K562 (cell line): ENCODE results near the gene TBC1D5. TPM values are rescaled to one million over a fixed set of nuclear protein-coding genes. Genes with fewer than 3 reads are reported as not detected.

Experiments
- BACH1 ChIP-seq: fragments of 200-800 bp; sonication (Bioruptor generic); IDR thresholded peaks from 2 replicates; pipeline ENCODE4 v1.6.1; 2016; ENCODE audit warnings: missing genetic modification characterization, missing compliant biosample characterization
- CREB1 ChIP-seq, 2 experiments: sonication (generic) in 1 of 2; formaldehyde crosslinking in 1 of 2; IDR thresholded peaks; 2 replicates each; pipeline versions ENCODE4 v1.6.1 to v1.8.0; 2012 to 2022; ENCODE audit warnings: inconsistent platforms in 1 of 2, mild to moderate bottlenecking in 1 of 2, missing genetic modification reagents in 1 of 2, moderate library complexity in 1 of 2
- E2F3 ChIP-seq: fragments of 250-450 bp; sonication (Bioruptor Pico); IDR thresholded peaks from 2 replicates; pipeline ENCODE4 v1.4.0; 2020; ENCODE audit warnings: mild to moderate bottlenecking
- ETV1 ChIP-seq: fragments of 450-650 bp; conservative IDR thresholded peaks from 2 replicates; pipeline ENCODE4 v1.6.1; 2016; ENCODE audit warnings: missing genetic modification characterization, control low read depth, low read depth, missing compliant biosample characterization
- FOXK2 ChIP-seq, 2 experiments: fragments of 450-650 bp; IDR thresholded peaks in 1 of 2; conservative IDR thresholded peaks in 1 of 2; 2 replicates each; pipeline ENCODE4 v1.6.1; 2016; ENCODE audit warnings: low read depth in 2 of 2, mild to moderate bottlenecking in 1 of 2
- HOXB6 ChIP-seq: fragments of 250-450 bp; sonication (Bioruptor Pico); IDR thresholded peaks from 2 replicates; pipeline ENCODE4 v1.5.1; 2022; ENCODE audit warnings: mild to moderate bottlenecking, borderline replicate concordance
- KLF13 ChIP-seq: fragments of 450-650 bp; IDR thresholded peaks from 2 replicates; pipeline ENCODE4 v1.6.1; 2016; ENCODE audit warnings: missing genetic modification characterization, low read depth, mild to moderate bottlenecking, missing compliant biosample characterization, moderate library complexity, borderline replicate concordance
- MEIS2 ChIP-seq: fragments of 450-650 bp; IDR thresholded peaks from 2 replicates; pipeline ENCODE4 v1.6.1; 2014; ENCODE audit warnings: mild to moderate bottlenecking; ENCODE audit not compliant: partially characterized antibody
- MTA3 ChIP-seq: fragments of 450-650 bp; formaldehyde crosslinking; IDR thresholded peaks from 2 replicates; pipeline ENCODE4 v1.6.1; 2017; ENCODE audit warnings: mild to moderate bottlenecking, borderline replicate concordance
- OTX1 ChIP-seq: fragments of 450-650 bp; formaldehyde crosslinking; IDR thresholded peaks from 2 replicates; pipeline ENCODE4 v1.4.0; 2022; ENCODE audit warnings: mild to moderate bottlenecking
- PPARD ChIP-seq: fragments of 250-450 bp; sonication (Bioruptor Pico); IDR thresholded peaks from 2 replicates; pipeline ENCODE4 v1.8.0; 2022; ENCODE audit warnings: inconsistent platforms, mild to moderate bottlenecking, moderate library complexity
- RAD21 ChIP-seq, 2 experiments: fragments of 250-450 bp in 1 of 2; fragments of 450-650 bp in 1 of 2; sonication (Bioruptor Pico) in 1 of 2; formaldehyde crosslinking in 1 of 2; IDR thresholded peaks in 1 of 2; conservative IDR thresholded peaks in 1 of 2; 2 replicates each; pipeline versions ENCODE4 v1.4.0 to v1.8.0; 2020 to 2022; ENCODE audit warnings: mild to moderate bottlenecking in 2 of 2, moderate library complexity in 1 of 2
- RCOR1 ChIP-seq, 2 experiments: IDR thresholded peaks; 2 replicates each; pipeline ENCODE4 v1.6.1; 2012; ENCODE audit warnings: low read depth in 2 of 2, low read length in 2 of 2, borderline replicate concordance in 1 of 2, improper control_type of control experiment in 1 of 2
- SAP30 ChIP-seq: fragments of 200-600 bp; sonication (generic); IDR thresholded peaks from 2 replicates; pipeline ENCODE4 v1.6.1; 2012; ENCODE audit warnings: borderline replicate concordance, low read depth, mild to moderate bottlenecking, moderate library complexity, low read length, control low read depth, inconsistent platforms; ENCODE audit not compliant: insufficient read depth, poor library complexity, severe bottlenecking
- SPI1 ChIP-seq: IDR thresholded peaks from 2 replicates; pipeline ENCODE4 v1.6.1; 2011; ENCODE audit warnings: low read depth, low read length, control low read depth, borderline replicate concordance
- TAF15 ChIP-seq: fragments of 200-400 bp; formaldehyde crosslinking; IDR thresholded peaks from 2 replicates; pipeline ENCODE4 v1.6.1; 2017; ENCODE audit warnings: mild to moderate bottlenecking, low read depth, low read length, moderate library complexity
- ZBTB17 ChIP-seq: fragments of 450-650 bp; formaldehyde crosslinking; IDR thresholded peaks from 2 replicates; pipeline ENCODE4 v1.4.0; 2020; ENCODE audit warnings: mild to moderate bottlenecking
- ZC3H4 ChIP-seq: sonication (generic); formaldehyde crosslinking; IDR thresholded peaks from 2 replicates; pipeline ENCODE4 v1.9.0; 2021; ENCODE audit warnings: missing genetic modification reagents, borderline replicate concordance
- ZFP36 ChIP-seq: fragments of 150-350 bp; IDR thresholded peaks from 2 replicates; pipeline ENCODE4 v1.6.1; 2018; ENCODE audit warnings: low read length, low read depth; ENCODE audit not compliant: partially characterized antibody
- ZKSCAN1 ChIP-seq: fragments of 150-350 bp; IDR thresholded peaks from 2 replicates; pipeline ENCODE4 v1.6.1; 2016; ENCODE audit warnings: low read depth, low read length
- ZNF253 ChIP-seq: fragments of 250-450 bp; sonication (Bioruptor Pico); conservative IDR thresholded peaks from 2 replicates; pipeline ENCODE4 v1.6.1; 2021; ENCODE audit warnings: mild to moderate bottlenecking
- polyA plus RNA-seq, 8 experiments: library from polyadenylated mRNA; depleted of rRNA in 4 of 8; stranded (reverse) in 5 of 8; unstranded in 3 of 8; fragments of >200 nt; fragmentation: Nextera tagmentation in 2 of 8; fragmentation: Illumina TruSeq in 1 of 8; extraction: Ambion mirVana in 2 of 8; extraction: Trizol in 1 of 8; gene quantifications; 2 replicates each; pipeline versions ENCODE4 v1.2.1 to v1.2.3, GENCODE V29; 2011 to 2014; ENCODE audit warnings: inconsistent platforms in 1 of 8, missing spikeins in 1 of 8
- total RNA-seq, 7 experiments: library from RNA; depleted of rRNA in 6 of 7; stranded (reverse); fragments of >200 nt in 6 of 7; fragmentation: Illumina TruSeq in 2 of 7; extraction: Trizol in 2 of 7; gene quantifications; 2 replicates each; pipeline versions ENCODE4 v1.2.1 to v1.2.3, GENCODE V29; 2011 to 2021; ENCODE audit warnings: low replicate concordance in 1 of 7
- TF ChIP-seq, protein P1 (sequence below): fragments of 250-450 bp; sonication (Bioruptor Pico); IDR thresholded peaks from 2 replicates; pipeline ENCODE4 v1.5.0; 2022; ENCODE audit warnings: mild to moderate bottlenecking
- TF ChIP-seq, protein P2 (sequence below), 2 experiments: IDR thresholded peaks; 2 replicates each; pipeline ENCODE4 v1.6.1; 2011; ENCODE audit warnings: borderline replicate concordance in 1 of 2, control low read depth in 1 of 2, low read depth in 1 of 2, low read length in 1 of 2, mild to moderate bottlenecking in 1 of 2, mixed read lengths in 1 of 2, moderate library complexity in 1 of 2; ENCODE audit not compliant: insufficient read depth in 1 of 2, insufficient read length in 1 of 2, poor library complexity in 1 of 2, severe bottlenecking in 1 of 2; ENCODE audit errors: extremely low read depth in 1 of 2

Gene TBC1D5
- total and polyA plus RNA-seq, 9 of the 15 experiments (the other 6 are each of a cell fraction or from before 2014, with no cell fraction given), result 2.9 to 38.1 (median 25.6) TPM

DNA sequence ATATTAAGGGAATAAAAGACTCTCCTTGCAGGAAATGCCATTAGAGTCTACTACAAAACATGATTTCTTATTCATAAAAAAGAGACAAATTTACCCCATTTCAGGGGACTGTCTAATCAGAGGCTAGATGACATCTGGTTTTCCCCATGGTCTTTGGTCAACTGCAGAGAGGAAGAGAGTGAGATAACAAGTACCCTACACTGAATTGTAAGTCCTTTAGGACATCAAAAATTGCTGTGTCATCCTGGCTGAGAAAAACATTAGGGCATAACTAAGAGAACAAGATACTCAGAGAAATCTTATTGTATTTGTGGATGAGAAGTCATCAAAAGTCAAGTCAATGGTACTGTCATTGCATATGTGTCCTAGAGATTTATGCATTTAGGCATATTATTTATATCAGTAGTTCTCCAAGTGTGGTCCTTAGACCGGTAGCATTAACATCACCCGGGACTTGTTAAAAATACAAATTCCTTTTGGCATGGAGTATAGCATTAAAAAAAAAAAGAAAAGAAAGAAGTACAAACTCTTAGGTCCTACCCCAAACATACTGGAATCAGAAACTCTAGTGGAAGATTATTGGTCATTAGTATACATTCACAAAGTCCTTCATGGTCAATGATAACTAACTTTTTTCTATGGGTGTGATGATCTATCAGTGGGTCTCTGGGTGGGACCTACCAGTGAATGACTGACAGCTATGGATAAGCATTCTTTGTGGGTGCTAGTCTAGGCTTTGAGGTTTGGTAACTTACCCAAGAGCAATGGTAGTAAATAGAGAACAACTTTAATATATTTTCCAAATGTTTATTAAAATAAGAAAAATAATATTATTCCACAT, 29.0 kb upstream of the TBC1D5 start (continued):
- TF ChIP-seq, protein P1, sequence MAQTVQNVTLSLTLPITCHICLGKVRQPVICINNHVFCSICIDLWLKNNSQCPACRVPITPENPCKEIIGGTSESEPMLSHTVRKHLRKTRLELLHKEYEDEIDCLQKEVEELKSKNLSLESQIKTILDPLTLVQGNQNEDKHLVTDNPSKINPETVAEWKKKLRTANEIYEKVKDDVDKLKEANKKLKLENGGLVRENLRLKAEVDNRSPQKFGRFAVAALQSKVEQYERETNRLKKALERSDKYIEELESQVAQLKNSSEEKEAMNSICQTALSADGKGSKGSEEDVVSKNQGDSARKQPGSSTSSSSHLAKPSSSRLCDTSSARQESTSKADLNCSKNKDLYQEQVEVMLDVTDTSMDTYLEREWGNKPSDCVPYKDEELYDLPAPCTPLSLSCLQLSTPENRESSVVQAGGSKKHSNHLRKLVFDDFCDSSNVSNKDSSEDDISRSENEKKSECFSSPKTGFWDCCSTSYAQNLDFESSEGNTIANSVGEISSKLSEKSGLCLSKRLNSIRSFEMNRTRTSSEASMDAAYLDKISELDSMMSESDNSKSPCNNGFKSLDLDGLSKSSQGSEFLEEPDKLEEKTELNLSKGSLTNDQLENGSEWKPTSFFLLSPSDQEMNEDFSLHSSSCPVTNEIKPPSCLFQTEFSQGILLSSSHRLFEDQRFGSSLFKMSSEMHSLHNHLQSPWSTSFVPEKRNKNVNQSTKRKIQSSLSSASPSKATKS (CRISPR knock-in tag), result no peak
- TF ChIP-seq ZC3H4 (CRISPR knock-in tag) (no peak), ZNF253 (no peak), ZFP36 (no peak), PPARD (no peak), OTX1 (CRISPR knock-in tag) (no peak), RCOR1 (IDR thresholded peaks at IDR 0.05; ENCODE audit: borderline replicate concordance in 1 of 2, low read depth in 2 of 2, low read length in 2 of 2) (peak in 1 of 2 experiments; percentile 92; a peak in 3 of 4 replicates), SAP30 (no peak), KLF13 (no peak), HOXB6 (CRISPR knock-in tag) (no peak), ZKSCAN1 (no peak), CREB1 (IDR thresholded peaks at IDR 0.05) (no peak), CREB1 (CRISPR knock-in tag; IDR thresholded peaks at IDR 0.05) (no peak), ZBTB17 (CRISPR knock-in tag) (0 out of 2 replicates have a peak, but pooled peaks have one; percentile 52), RAD21 (CRISPR knock-in tag; conservative IDR thresholded peaks at IDR 0.05 in 1 of 2, IDR thresholded peaks at IDR 0.05 in 1 of 2) (0 out of 4 replicates have a peak, but pooled peaks have one; percentile 8 to 13), MTA3 (peak; percentile 40; the same call in 1 of the 2 replicates), E2F3 (no peak), FOXK2 (conservative IDR thresholded peaks at IDR 0.05 in 1 of 2, IDR thresholded peaks at IDR 0.05 in 1 of 2; ENCODE audit: low read depth in 2 of 2) (peak in 1 of 2 experiments; percentile 52; a peak in 1 of 4 replicates), SPI1 (peak; percentile 60; the same call in 1 of the 2 replicates), TAF15 (no peak), ETV1 (peak; percentile 66), BACH1 (tag) (peak; percentile 95), MEIS2 (peak; percentile 29)
- TF ChIP-seq, protein P2, sequence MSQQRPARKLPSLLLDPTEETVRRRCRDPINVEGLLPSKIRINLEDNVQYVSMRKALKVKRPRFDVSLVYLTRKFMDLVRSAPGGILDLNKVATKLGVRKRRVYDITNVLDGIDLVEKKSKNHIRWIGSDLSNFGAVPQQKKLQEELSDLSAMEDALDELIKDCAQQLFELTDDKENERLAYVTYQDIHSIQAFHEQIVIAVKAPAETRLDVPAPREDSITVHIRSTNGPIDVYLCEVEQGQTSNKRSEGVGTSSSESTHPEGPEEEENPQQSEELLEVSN (IDR thresholded peaks at IDR 0.05; ENCODE audit: borderline replicate concordance in 1 of 2, extremely low read depth in 1 of 2, insufficient read depth in 1 of 2, insufficient read length in 1 of 2, low read depth in 1 of 2, low read length in 1 of 2, poor library complexity in 1 of 2, severe bottlenecking in 1 of 2), result no peak
